Testis (tissue), 3 donors: ENCODE measurements around the gene TPP1. TPM values are rescaled to one million over a fixed set of nuclear protein-coding genes. Genes with fewer than 3 reads are reported as not detected.
A peak's percentile ranks its signal among the peaks of the same experiment; 100 is the strongest.

ENCODE experiments used
- DNase-seq: peaks from one replicate; pipeline ENCODE4 v3.0.0-alpha.2; 2019
- H3K27ac ChIP-seq, 2 donors: fragments of 200-600 bp; sonication (generic); one replicate each; pipeline ENCODE4 v1.5.1; 2019
- H3K27me3 ChIP-seq: fragments of 200-600 bp; sonication (generic); one replicate; pipeline ENCODE4 v1.5.1; 2019
- H3K36me3 ChIP-seq: fragments of 200-600 bp; sonication (generic); one replicate; pipeline ENCODE4 v1.5.1; 2017; ENCODE audit warnings: low read depth; ENCODE audit errors: missing control alignments
- H3K4me1 ChIP-seq: fragments of 200-600 bp; sonication (generic); one replicate; pipeline ENCODE4 v1.5.1; 2019
- H3K4me3 ChIP-seq, 2 donors: fragments of 200-600 bp; sonication (generic); one replicate each; pipeline ENCODE4 v1.5.1; 2017 to 2019
- H3K9me3 ChIP-seq: fragments of 200-600 bp; sonication (generic); one replicate; pipeline ENCODE4 v1.5.1; 2017
- POLR2A ChIP-seq: fragments of 450-650 bp; IDR thresholded peaks from one replicate; pipeline ENCODE4 v1.6.1; 2017; ENCODE audit warnings: antibody characterized with exemption, mild to moderate bottlenecking, moderate library complexity
- WGBS, 2 donors: methylation state at CpG; one replicate each; pipeline ENCODE4 v1.1.5; 2018; 5-methylcytosine and 5-hydroxymethylcytosine counted together
- intact Hi-C: fragments of 100-400 bp; cut with DNase I; formaldehyde crosslinking; loops from one replicate; pipeline ENCODE4 v1.15.1; 2023; ENCODE audit warnings: low total_unique reads
- polyA plus RNA-seq: library from polyadenylated mRNA; stranded (reverse); fragments of 350-450 nt; fragmentation: Illumina TruSeq; extraction: RNeasy Lipid Tissue Mini Kit (QIAGEN cat#74804); gene quantifications from one replicate; pipeline ENCODE4 v1.2.3, GENCODE V29; 2014; ENCODE audit warnings: low read depth, low replicate concordance; ENCODE audit not compliant: insufficient read depth
- total RNA-seq, 2 donors: library from RNA; depleted of rRNA; stranded (reverse); fragments of >200 nt; gene quantifications; one replicate each; pipeline ENCODE4 v1.2.3, GENCODE V29; 2016
- TF ChIP-seq, protein P1 (sequence below), 3 experiments: fragments of 450-650 bp in 2 of 3; fragments of 200-600 bp in 1 of 3; sonication (generic) in 1 of 3; IDR thresholded peaks; one replicate each; pipeline ENCODE4 v1.5.1; 2016 to 2019; ENCODE audit warnings: antibody characterized with exemption in 3 of 3, mild to moderate bottlenecking in 2 of 3, moderate library complexity in 1 of 3

Gene TPP1
- total and polyA plus RNA-seq, 3 donors from 2014 or later, result 60.9 to 151 (median 134) TPM

DNA sequence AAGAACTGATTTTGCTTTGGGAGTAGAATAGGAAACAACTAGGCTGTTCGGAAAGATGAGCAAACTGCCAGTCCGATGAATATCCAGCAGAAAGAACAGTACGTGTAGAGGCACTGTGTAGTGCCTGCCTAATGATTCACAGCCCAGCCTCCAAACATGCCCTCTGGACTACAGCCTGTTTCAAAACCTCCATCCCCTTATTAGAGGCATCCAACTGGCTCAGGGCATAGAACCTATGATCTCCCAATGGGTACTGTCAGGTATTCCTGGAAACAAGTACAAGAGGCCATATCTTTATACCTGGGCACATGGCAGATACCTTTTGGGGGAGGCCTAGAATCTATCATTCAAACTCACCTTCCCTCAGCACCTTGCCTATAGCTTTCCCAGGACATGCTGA, 20.7 kb downstream of the TPP1 start:
- DNase-seq, result no peak
- Histone ChIP-seq H3K4me1 (peaks cover 10% of the 10 kb centered on the region), H3K27ac (no peak overlapping the region), H3K4me3 (no peak overlapping the region), H3K36me3 (no peaks in the 10 kb centered on the region), H3K27me3 (no peaks in the 10 kb centered on the region), H3K9me3 (no peaks in the 10 kb centered on the region)
- WGBS, 2 donors, result 95 to 96% methylated on average over 3 of the region's 3 CpGs
- intact Hi-C loops, result no loop called here
- TF ChIP-seq, protein P1, sequence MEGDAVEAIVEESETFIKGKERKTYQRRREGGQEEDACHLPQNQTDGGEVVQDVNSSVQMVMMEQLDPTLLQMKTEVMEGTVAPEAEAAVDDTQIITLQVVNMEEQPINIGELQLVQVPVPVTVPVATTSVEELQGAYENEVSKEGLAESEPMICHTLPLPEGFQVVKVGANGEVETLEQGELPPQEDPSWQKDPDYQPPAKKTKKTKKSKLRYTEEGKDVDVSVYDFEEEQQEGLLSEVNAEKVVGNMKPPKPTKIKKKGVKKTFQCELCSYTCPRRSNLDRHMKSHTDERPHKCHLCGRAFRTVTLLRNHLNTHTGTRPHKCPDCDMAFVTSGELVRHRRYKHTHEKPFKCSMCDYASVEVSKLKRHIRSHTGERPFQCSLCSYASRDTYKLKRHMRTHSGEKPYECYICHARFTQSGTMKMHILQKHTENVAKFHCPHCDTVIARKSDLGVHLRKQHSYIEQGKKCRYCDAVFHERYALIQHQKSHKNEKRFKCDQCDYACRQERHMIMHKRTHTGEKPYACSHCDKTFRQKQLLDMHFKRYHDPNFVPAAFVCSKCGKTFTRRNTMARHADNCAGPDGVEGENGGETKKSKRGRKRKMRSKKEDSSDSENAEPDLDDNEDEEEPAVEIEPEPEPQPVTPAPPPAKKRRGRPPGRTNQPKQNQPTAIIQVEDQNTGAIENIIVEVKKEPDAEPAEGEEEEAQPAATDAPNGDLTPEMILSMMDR (IDR thresholded peaks at IDR 0.05), result no peak
- TF ChIP-seq POLR2A, result no peak

DNA sequence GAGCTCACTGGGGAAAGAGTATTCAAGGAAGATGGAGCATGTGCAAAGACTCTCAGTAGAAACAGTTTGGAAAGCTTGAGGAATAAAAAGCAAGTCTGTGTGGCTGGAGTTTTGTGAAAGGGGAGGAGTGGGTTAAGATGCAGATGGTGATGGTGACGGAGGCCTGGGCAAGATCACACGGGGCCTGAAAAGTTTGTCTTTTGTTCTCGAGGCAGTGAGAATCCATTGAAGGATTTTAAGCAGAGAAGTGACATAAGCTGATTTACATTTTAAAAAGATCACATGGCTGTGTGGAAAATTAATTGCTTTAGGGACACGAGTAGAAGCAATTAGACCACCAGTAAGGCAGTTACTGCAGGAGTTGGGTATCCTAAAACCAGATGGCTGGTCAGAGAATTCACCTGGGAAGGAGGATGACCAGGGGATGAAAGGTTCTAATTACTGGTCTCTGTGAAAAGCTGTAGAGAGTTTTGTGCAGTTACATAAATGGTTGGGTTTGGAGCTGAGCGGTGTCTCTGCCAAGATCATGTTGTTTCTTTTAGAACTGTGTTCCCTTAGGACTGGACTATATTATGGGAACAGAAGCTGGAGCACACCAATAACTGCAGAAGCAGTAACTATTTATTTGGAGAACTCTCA, 22.9 kb downstream of the TPP1 start:
- DNase-seq, result no peak
- H3K36me3 ChIP-seq, result no peaks in the 10 kb centered on the region
- no peak overlapping the region for H3K4me3 ChIP-seq
- H3K9me3 ChIP-seq, result no peaks in the 10 kb centered on the region
- intact Hi-C loops, result no loop called here
- no peak for TF ChIP-seq POLR2A
- TF ChIP-seq, protein P1 (IDR thresholded peaks at IDR 0.05), result no peak
- H3K27me3 ChIP-seq, result no peaks in the 10 kb centered on the region
- no peaks in the 10 kb centered on the region for H3K4me1 ChIP-seq
- peak overlapping the region in 1 of 2 donors; percentile 6 for H3K27ac ChIP-seq
- WGBS, 2 donors, result 40 to 42% methylated on average over 5 of the region's 5 CpGs

DNA sequence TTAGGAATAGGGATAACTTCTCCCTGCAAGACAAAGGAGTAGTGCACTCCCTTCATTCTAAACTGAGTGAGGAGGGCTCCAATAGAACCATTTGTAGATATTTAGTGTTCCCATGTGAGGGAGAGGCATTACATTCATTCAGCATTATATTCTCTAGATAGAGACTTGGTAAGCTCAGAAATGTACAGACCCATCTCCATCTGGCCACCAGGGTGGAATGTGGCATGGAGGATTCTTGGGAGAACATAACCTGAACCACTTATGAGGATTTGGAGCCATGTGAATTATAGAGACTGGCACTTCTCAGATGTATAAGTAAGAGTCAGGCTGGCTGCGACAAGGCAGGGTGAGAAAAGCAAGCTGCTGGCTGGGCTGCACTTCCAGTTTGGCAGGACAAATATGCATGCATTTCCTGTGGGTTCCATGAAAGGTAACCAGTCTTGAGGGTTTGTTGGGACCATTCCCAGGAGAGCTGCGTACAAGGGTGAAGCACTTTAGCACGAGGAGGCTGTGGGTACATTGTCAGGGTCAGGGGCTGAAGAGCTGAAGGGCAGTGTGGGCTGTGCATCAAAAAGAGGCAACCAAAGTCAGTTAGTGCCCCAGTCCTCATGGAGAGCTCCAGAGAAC, 25.0 kb downstream of the TPP1 start:
- H3K36me3 ChIP-seq, result no peaks in the 10 kb centered on the region
- no peak overlapping the region for H3K4me3 ChIP-seq
- no peaks in the 10 kb centered on the region for H3K27me3 ChIP-seq
- intact Hi-C loops, result no loop called here
- TF ChIP-seq, protein P1 (IDR thresholded peaks at IDR 0.05), result no peak
- TF ChIP-seq POLR2A, result no peak
- no peak overlapping the region for H3K27ac ChIP-seq
- DNase-seq, result no peak
- H3K9me3 ChIP-seq, result no peaks in the 10 kb centered on the region
- 89 to 93% methylated on average over 3 of the region's 3 CpGs for WGBS, 2 donors
- H3K4me1 ChIP-seq, result no peaks in the 10 kb centered on the region

DNA sequence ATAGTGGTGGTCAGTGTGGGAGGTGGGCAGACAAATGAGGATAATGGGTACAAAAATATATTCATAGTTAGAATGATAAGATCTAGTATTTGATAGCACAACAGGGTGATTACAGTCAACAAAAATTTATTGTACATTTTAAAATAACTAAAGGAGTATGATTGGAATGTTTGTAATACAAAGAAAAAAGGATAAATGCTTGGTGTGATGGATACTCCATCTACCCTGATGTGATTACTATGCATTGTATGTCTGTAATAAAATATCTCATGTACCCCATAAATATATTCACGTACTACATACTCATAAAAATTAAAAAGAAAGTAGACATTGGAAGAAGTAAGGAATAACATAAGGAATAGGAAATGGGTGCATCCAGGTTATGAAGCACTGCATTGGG, 31.2 kb downstream of the TPP1 start:
- Histone ChIP-seq H3K27ac (no peak overlapping the region), H3K27me3 (no peaks in the 10 kb centered on the region), H3K4me3 (no peak overlapping the region), H3K4me1 (no peaks in the 10 kb centered on the region), H3K36me3 (no peaks in the 10 kb centered on the region), H3K9me3 (no peaks in the 10 kb centered on the region)
- WGBS, 2 donors, result 96 to 97% methylated on average over 1 of the region's 1 CpG
- intact Hi-C loops, result no loop called here
- TF ChIP-seq, protein P1 (IDR thresholded peaks at IDR 0.05), result no peak
- TF ChIP-seq POLR2A, result no peak
- no peak for DNase-seq
